ENCODE data around the gene COL28A1.

- TF ChIP-seq POLR2AphosphoS5 (IDR thresholded peaks at IDR 0.05; ENCODE audit: borderline replicate concordance, low read depth, low read length), result no peak
- TF ChIP-seq EZH2 (IDR thresholded peaks at IDR 0.05), result no peak
Observed at GRCh38 chr7:7491044-7491443, 44.6 kb downstream of the COL28A1 start.

Data from SK-N-MC (cell line).